SK-N-SH (cell line): Measurements from ENCODE around the gene OR2V1. TPM values are rescaled to one million over a fixed set of nuclear protein-coding genes. Genes with fewer than 3 reads are reported as not detected.
"Not testable (repeated sequence)": the region's sequence is repeated elsewhere in the genome, so short reads cannot be mapped to it uniquely, and the experiment has no call there.

Source experiments
- CTCF ChIA-PET: fragments of 300-600, 350-600 bp; formaldehyde crosslinking; extraction: SDS; loops from one replicate; lab custom pipeline; 2021; lab: Yijun Ruan, JAX
- POLR2A ChIA-PET: fragments of 350-600 bp; sonication (Branson Sonifier 250); formaldehyde crosslinking; extraction: SDS; loops from one replicate; lab custom pipeline; 2020; ENCODE audit warnings: antibody characterized with exemption, inconsistent platforms; lab: Yijun Ruan, JAX
- DNase-seq: peaks from one replicate; pipeline ENCODE4 v3.0.0; 2012
- H2AFZ ChIP-seq: fragments of 200-600 bp; sonication (generic); 2 replicates; pipeline ENCODE4 v1.8.1; 2016; ENCODE audit warnings: antibody characterized with exemption, mild to moderate bottlenecking, low read depth
- H3F3A ChIP-seq: fragments of 200-600 bp; sonication (generic); replicated peaks from 2 replicates; pipeline ENCODE3; 2016; ENCODE audit warnings: antibody characterized with exemption, mild to moderate bottlenecking; ENCODE audit not compliant: insufficient read depth
- H3K27ac ChIP-seq, 2 experiments: fragments of 200-500 bp in 1 of 2; fragments of 200-600 bp in 1 of 2; sonication (Bioruptor generic) in 1 of 2; sonication (generic), shearing (Covaris generic) in 1 of 2; 2 replicates each; pipeline versions ENCODE4 v1.5.1 to v1.6.1; 2014 to 2016; ENCODE audit warnings: low read depth in 2 of 2, inconsistent platforms in 1 of 2, low read length in 1 of 2, mild to moderate bottlenecking in 1 of 2, mixed read lengths in 1 of 2
- H3K27me3 ChIP-seq: fragments of 200-600 bp; sonication (generic), shearing (Covaris generic); 2 replicates; pipeline ENCODE4 v1.6.1; 2016; ENCODE audit warnings: mixed run types; ENCODE audit not compliant: insufficient read depth
- H3K36me3 ChIP-seq, 2 experiments: fragments of 200-500 bp in 1 of 2; fragments of 200-600 bp in 1 of 2; sonication (Bioruptor generic) in 1 of 2; sonication (generic) in 1 of 2; replicated peaks in 1 of 2; 2 replicates each; pipeline versions ENCODE3 to v1.5.1; 2014 to 2016; ENCODE audit warnings: low read length in 1 of 2, mild to moderate bottlenecking in 1 of 2; ENCODE audit not compliant: insufficient read depth in 2 of 2, control insufficient read depth in 1 of 2
- H3K4me1 ChIP-seq, 2 experiments: fragments of 200-500 bp in 1 of 2; fragments of 200-600 bp in 1 of 2; sonication (Bioruptor generic) in 1 of 2; sonication (generic), shearing (Covaris generic) in 1 of 2; 2 replicates each; pipeline versions ENCODE4 v1.5.1 to v1.6.1; 2014 to 2016; ENCODE audit warnings: low read depth in 1 of 2, low read length in 1 of 2, mixed run types in 1 of 2; ENCODE audit not compliant: insufficient read depth in 2 of 2, control insufficient read depth in 1 of 2
- H3K4me2 ChIP-seq: fragments of 200-600 bp; sonication (generic), shearing (Covaris generic); 2 replicates; pipeline ENCODE4 v1.6.1; 2017; ENCODE audit warnings: mixed run types
- H3K4me3 ChIP-seq, 2 experiments: fragments of 200-500 bp in 1 of 2; fragments of 200-600 bp in 1 of 2; sonication (Bioruptor generic) in 1 of 2; sonication (generic), shearing (Covaris generic) in 1 of 2; 2 replicates each; pipeline versions ENCODE4 v1.5.1 to v1.8.1; 2014 to 2016; ENCODE audit warnings: low read depth in 2 of 2, inconsistent platforms in 1 of 2, low read length in 1 of 2, mild to moderate bottlenecking in 1 of 2, mixed read lengths in 1 of 2, moderate library complexity in 1 of 2
- H3K79me2 ChIP-seq: fragments of 200-600 bp; sonication (generic); 2 replicates; pipeline ENCODE4 v1.8.1; 2017; ENCODE audit warnings: mild to moderate bottlenecking; ENCODE audit not compliant: insufficient read depth
- H3K9ac ChIP-seq: fragments of 200-600 bp; sonication (generic); 2 replicates; pipeline ENCODE4 v1.6.1; 2017; ENCODE audit warnings: mixed run types
- H3K9me2 ChIP-seq: fragments of 200-600 bp; sonication (generic); 2 replicates; pipeline ENCODE4 v1.6.1; 2017; ENCODE audit warnings: mixed run types
- H3K9me3 ChIP-seq: fragments of 200-600 bp; sonication (generic); 2 replicates; pipeline ENCODE4 v1.6.1; 2017; ENCODE audit warnings: mixed run types, mild to moderate bottlenecking, moderate library complexity
- H4K20me1 ChIP-seq: fragments of 200-600 bp; sonication (generic); 2 replicates; pipeline ENCODE4 v1.6.1; 2017; ENCODE audit warnings: mild to moderate bottlenecking, mixed run types; ENCODE audit not compliant: insufficient read depth
- CHD2 ChIP-seq: fragments of 150-350 bp; IDR thresholded peaks from 2 replicates; pipeline ENCODE4 v1.6.1; 2018; ENCODE audit warnings: low read length; ENCODE audit not compliant: partially characterized antibody
- CTCF ChIP-seq: fragments of 200-600 bp; sonication (generic); IDR thresholded peaks from 2 replicates; pipeline ENCODE4 v1.6.1; 2017; ENCODE audit warnings: antibody characterized with exemption, mild to moderate bottlenecking, moderate library complexity
- EP300 ChIP-seq, 2 experiments: IDR thresholded peaks; 2 replicates each; pipeline versions ENCODE4 v1.4.0 to v1.6.1; 2012; ENCODE audit warnings: borderline replicate concordance in 1 of 2, low read depth in 1 of 2, low read length in 1 of 2
- EZH2phosphoT487 ChIP-seq: fragments of 200-600 bp; sonication (generic); IDR thresholded peaks from 2 replicates; pipeline ENCODE4 v1.6.1; 2017; ENCODE audit warnings: low read depth, mixed run types, mild to moderate bottlenecking, antibody characterized with exemption, moderate library complexity, borderline replicate concordance
- GABPA ChIP-seq: IDR thresholded peaks from 2 replicates; pipeline ENCODE4 v1.4.0; 2012; ENCODE audit warnings: low read depth, mild to moderate bottlenecking
- GATA2 ChIP-seq: sonication (generic); formaldehyde crosslinking; IDR thresholded peaks from 2 replicates; pipeline ENCODE4 v1.5.0; 2020; ENCODE audit warnings: mild to moderate bottlenecking, missing genetic modification reagents
- IRF3 ChIP-seq: fragments of 150-350 bp; IDR thresholded peaks from 2 replicates; pipeline ENCODE4 v1.6.1; 2016; ENCODE audit warnings: mild to moderate bottlenecking, low read depth, low read length
- NFIC ChIP-seq: IDR thresholded peaks from 2 replicates; pipeline ENCODE4 v1.4.0; 2012; ENCODE audit warnings: borderline replicate concordance
- NRF1 ChIP-seq: IDR thresholded peaks from 2 replicates; pipeline ENCODE4 v1.6.1; 2012; ENCODE audit warnings: low read depth, mild to moderate bottlenecking, low read length
- POLR2AphosphoS5 ChIP-seq: IDR thresholded peaks from 2 replicates; pipeline ENCODE4 v1.6.1; 2012; ENCODE audit warnings: low read depth, low read length
- RAD21 ChIP-seq: IDR thresholded peaks from 2 replicates; pipeline ENCODE4 v1.6.1; 2012; ENCODE audit warnings: mild to moderate bottlenecking, low read length
- RCOR1 ChIP-seq: fragments of 150-350 bp; IDR thresholded peaks from 2 replicates; pipeline ENCODE4 v1.6.1; 2017; ENCODE audit warnings: antibody characterized with exemption, low read length
- SIN3A ChIP-seq: IDR thresholded peaks from 2 replicates; pipeline ENCODE4 v1.6.1; 2012; ENCODE audit warnings: low read depth, mild to moderate bottlenecking, low read length, moderate library complexity, borderline replicate concordance
- SMC3 ChIP-seq: IDR thresholded peaks from 2 replicates; pipeline ENCODE4 v1.6.1; 2012; ENCODE audit warnings: low read depth, low read length, improper control_type of control experiment
- TAF1 ChIP-seq: IDR thresholded peaks from 2 replicates; pipeline ENCODE4 v1.6.1; 2012; ENCODE audit warnings: low read depth, mild to moderate bottlenecking, low read length, moderate library complexity, borderline replicate concordance
- TEAD4 ChIP-seq: IDR thresholded peaks from 2 replicates; pipeline ENCODE4 v1.4.0; 2012; ENCODE audit warnings: mild to moderate bottlenecking, borderline replicate concordance; ENCODE audit not compliant: insufficient read depth
- USF2 ChIP-seq: fragments of 150-350 bp; IDR thresholded peaks from 2 replicates; pipeline ENCODE4 v1.6.1; 2017; ENCODE audit warnings: antibody characterized with exemption, low read length, low read depth, borderline replicate concordance
- WGBS: methylation state at CpG from one replicate; pipeline ENCODE4 v1.1.6; 2017; ENCODE audit warnings: low lambda C conversion rate; 5-methylcytosine and 5-hydroxymethylcytosine counted together
- polyA plus RNA-seq, 3 experiments: library from polyadenylated mRNA; depleted of rRNA; stranded (reverse); fragments of >200 nt; gene quantifications; 2 replicates each; pipeline ENCODE4 v1.2.3, GENCODE V29; 2012
- TF ChIP-seq, protein P1 (sequence below): IDR thresholded peaks from 2 replicates; pipeline ENCODE4; 2012

The OR2V1 gene
- polyA plus RNA-seq, 1 of the 3 experiments (the other 2 are of a cell fraction), result not detected

DNA sequence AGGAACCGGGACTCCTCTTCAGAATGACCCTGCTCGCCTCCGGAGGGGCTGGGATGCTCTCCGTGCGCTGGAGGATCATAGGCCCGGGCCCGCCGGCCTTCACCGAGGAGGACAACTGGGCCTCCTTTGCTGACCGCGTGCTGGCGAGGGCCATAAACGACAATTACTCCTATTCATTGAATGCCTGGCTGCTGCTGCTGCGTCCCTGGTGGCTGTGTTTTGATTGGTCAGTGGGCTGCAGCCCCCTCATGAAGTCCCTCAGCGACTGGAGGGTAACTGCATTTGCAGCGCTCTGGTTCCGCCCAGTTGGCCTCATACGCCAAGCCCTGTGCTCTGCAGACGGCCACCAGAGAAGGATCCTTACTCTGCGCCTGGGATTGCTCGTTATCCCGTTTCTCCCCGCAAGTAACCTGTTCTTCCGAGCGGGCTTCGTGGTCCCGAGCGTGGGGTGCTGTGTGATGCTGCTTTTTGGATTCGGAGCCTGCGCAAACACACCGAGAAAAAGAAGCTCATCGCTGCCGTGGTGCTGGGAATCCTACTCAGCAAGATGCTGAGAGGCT lies 16.6 kb downstream of the OR2V1 start:
- Histone ChIP-seq H4K20me1 (no peaks in the 10 kb centered on the region), H3K27ac (no peak overlapping the region), H3K27me3 (peaks cover 95% of the 10 kb centered on the region), H3K4me1 (no peaks in the 10 kb centered on the region), H3K4me2 (peak overlapping the region; percentile 50; the same call in 1 of the 2 replicates), H2AFZ (no peak overlapping the region; the same call in 1 of the 2 replicates), H3K36me3 (no peaks in the 10 kb centered on the region), H3K9ac (no peak overlapping the region), H3K9me2 (no peaks in the 10 kb centered on the region), H3F3A (peaks cover 7% of the 10 kb centered on the region), H3K9me3 (no peaks in the 10 kb centered on the region), H3K4me3 (peak overlapping the region in 1 of 2 experiments; percentile 21; a peak in 1 of 4 replicates), H3K79me2 (no peaks in the 10 kb centered on the region)
- ChIA-PET CTCF (no interaction called here), POLR2A (no interaction called here)
- DNase-seq, result no peak
- 27% methylated on average over 23 of the region's 33 CpGs for WGBS
- no peak for TF ChIP-seq GABPA
- TF ChIP-seq SMC3, result no peak
- no peak for TF ChIP-seq IRF3
- no peak for TF ChIP-seq SIN3A
- no peak for TF ChIP-seq NFIC
- no peak for TF ChIP-seq TAF1
- no peak for TF ChIP-seq CHD2
- no peak for TF ChIP-seq EP300 (IDR thresholded peaks at IDR 0.05; ENCODE audit: borderline replicate concordance in 1 of 2, low read depth in 1 of 2, low read length in 1 of 2)
- TF ChIP-seq, protein P1, sequence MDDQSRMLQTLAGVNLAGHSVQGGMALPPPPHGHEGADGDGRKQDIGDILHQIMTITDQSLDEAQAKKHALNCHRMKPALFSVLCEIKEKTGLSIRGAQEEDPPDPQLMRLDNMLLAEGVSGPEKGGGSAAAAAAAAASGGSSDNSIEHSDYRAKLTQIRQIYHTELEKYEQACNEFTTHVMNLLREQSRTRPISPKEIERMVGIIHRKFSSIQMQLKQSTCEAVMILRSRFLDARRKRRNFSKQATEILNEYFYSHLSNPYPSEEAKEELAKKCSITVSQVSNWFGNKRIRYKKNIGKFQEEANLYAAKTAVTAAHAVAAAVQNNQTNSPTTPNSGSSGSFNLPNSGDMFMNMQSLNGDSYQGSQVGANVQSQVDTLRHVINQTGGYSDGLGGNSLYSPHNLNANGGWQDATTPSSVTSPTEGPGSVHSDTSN, result no peak
- no peak for TF ChIP-seq GATA2
- no peak for TF ChIP-seq RAD21
- no peak for TF ChIP-seq POLR2AphosphoS5
- TF ChIP-seq CTCF, result no peak
- TF ChIP-seq USF2, result no peak
- TF ChIP-seq NRF1, result no peak
- TF ChIP-seq EZH2phosphoT487, result no peak
- no peak for TF ChIP-seq RCOR1
- TF ChIP-seq TEAD4, result no peak

DNA sequence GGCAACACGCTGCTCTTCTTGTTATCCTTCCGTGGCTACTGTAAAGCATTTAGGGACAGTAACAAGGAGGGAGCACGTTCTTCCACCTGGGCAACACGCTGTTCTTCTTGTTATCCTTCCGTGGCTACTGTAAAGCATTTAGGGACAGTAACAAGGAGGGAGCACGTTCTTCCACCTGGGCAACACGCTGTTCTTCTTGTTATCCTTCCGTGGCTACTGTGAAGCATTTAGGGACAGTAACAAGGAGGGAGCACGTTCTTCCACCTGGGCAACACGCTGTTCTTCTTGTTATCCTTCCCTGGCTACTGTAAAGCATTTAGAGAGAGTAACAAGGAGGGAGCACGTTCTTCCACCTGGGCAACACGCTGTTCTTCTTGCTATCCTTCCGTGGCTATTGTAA lies 17.4 kb downstream of the OR2V1 start:
- DNase-seq, result not testable (repeated sequence)
- WGBS, result 31% methylated on average over 9 of the region's 13 CpGs

More for the DNA sequence above, 17.4 kb downstream of the OR2V1 start:
- H3K9me2 ChIP-seq, H2AFZ ChIP-seq, CTCF ChIA-PET, H3K36me3 ChIP-seq, H3K4me3 ChIP-seq, H4K20me1 ChIP-seq, H3K9ac ChIP-seq, POLR2A ChIA-PET, H3K4me1 ChIP-seq, H3K79me2 ChIP-seq, H3K27ac ChIP-seq, H3F3A ChIP-seq, H3K9me3 ChIP-seq, H3K4me2 ChIP-seq: not testable (repeated sequence)
- peaks cover 95% of the 10 kb centered on the region for H3K27me3 ChIP-seq
